ENCODE data around the gene VASH2. TPM values are rescaled to one million over a fixed set of nuclear protein-coding genes. Genes with fewer than 3 reads are reported as not detected.

VASH2 gene
- total and polyA plus RNA-seq, 12 donors: 0.16 to 5.5 (median 0.29) TPM; not detected in 3

DNA sequence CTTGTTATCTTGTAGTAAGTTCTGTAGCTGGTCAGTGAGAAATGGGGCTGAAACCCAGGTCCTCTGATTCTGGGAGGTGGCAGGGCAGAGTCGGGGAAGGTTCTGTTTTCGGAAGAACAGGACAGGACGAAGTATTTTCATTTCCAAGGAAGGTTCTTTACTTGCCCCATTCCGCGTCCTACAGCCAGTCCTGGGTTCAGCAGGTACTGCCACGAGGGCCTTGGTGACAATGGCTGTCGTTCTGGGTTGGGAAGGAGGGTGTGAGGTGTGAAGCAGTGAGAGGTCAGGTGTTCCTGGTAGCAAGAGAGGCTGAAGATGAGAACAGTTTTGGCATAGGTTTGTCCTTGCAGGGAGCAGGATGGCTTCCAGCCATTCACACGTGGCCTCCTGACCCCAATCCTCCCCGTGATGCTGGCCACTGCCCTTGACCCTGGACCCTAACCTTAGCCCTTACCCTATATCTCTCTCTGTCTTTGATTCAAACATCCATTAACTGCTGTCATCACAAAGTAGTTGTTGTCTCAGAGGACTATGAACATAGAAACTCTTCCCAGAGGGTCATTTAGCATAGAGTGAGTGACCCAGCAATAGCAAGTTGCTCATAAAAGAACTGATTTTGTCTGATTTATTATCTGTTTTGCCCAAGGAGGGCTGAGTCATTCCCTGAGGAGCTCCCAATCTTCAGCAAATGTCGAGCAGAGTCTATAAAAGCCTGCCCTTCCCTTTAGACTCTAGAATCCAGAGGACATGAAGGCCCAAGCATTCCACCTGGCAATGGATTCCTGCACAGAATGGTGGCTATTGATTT, 25.0 kb downstream of the VASH2 start:
- peaks cover 10% of the 10 kb centered on the region for H3K27me3 ChIP-seq
- no peak overlapping the region for H3K4me3 ChIP-seq
- 70 to 83% (median 76%) methylated on average over 8 to 10 of the region's 10 CpGs for WGBS, 4 donors
- peak in 2 of 7 donors; percentile 14 to 36 for DNase-seq
- no peak overlapping the region for H3K27ac ChIP-seq
- TF ChIP-seq, protein P1, sequence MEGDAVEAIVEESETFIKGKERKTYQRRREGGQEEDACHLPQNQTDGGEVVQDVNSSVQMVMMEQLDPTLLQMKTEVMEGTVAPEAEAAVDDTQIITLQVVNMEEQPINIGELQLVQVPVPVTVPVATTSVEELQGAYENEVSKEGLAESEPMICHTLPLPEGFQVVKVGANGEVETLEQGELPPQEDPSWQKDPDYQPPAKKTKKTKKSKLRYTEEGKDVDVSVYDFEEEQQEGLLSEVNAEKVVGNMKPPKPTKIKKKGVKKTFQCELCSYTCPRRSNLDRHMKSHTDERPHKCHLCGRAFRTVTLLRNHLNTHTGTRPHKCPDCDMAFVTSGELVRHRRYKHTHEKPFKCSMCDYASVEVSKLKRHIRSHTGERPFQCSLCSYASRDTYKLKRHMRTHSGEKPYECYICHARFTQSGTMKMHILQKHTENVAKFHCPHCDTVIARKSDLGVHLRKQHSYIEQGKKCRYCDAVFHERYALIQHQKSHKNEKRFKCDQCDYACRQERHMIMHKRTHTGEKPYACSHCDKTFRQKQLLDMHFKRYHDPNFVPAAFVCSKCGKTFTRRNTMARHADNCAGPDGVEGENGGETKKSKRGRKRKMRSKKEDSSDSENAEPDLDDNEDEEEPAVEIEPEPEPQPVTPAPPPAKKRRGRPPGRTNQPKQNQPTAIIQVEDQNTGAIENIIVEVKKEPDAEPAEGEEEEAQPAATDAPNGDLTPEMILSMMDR (IDR thresholded peaks at IDR 0.05): no peak
- no peak for TF ChIP-seq POLR2A (IDR thresholded peaks at IDR 0.05)
- no peaks in the 10 kb centered on the region for H3K36me3 ChIP-seq (replicated peaks in 1 of 2)
- intact Hi-C loops (cut with DNase I): no loop called here
- no peaks in the 10 kb centered on the region for H3K9me3 ChIP-seq (replicated peaks in 1 of 3)
- no peaks in the 10 kb centered on the region for H3K4me1 ChIP-seq (replicated peaks in 1 of 2)

DNA sequence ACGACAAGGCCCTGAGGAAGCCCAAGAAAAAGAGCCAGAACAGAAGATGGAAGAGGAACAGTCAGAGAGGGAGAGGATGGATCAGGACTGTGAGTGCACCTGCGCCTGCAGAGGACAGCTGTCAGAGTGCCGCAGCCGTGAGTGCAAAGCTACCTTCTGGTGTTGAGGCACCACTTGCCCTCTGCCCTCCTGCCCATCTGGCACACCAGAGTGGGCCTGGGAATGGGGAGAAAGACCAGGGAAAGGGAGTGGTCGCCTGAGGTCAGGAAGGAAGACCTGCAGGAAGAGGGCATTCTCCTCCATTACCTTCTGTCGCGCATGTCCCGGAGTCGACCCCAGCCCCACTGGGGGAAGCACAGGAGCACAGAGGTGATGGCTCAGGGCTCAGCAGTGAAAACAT, 26.2 kb downstream of the VASH2 start:
- no peak overlapping the region for H3K4me3 ChIP-seq
- H3K27ac ChIP-seq: no peak overlapping the region
- whole genome bisulfite sequencing, 4 donors: 90 to 95% (median 91%) methylated on average over 9 of the region's 9 CpGs
- intact Hi-C loops (cut with DNase I): no loop called here
- no peaks in the 10 kb centered on the region for H3K36me3 ChIP-seq (replicated peaks in 1 of 2)
- TF ChIP-seq POLR2A (IDR thresholded peaks at IDR 0.05): no peak
- TF ChIP-seq, protein P1 (IDR thresholded peaks at IDR 0.05): no peak
- H3K9me3 ChIP-seq (replicated peaks in 1 of 3): no peaks in the 10 kb centered on the region
- no peaks in the 10 kb centered on the region for H3K4me1 ChIP-seq (replicated peaks in 1 of 2)
- H3K27me3 ChIP-seq: peaks cover 3% of the 10 kb centered on the region
- peak in 2 of 7 donors; percentile 9 to 13 for DNase-seq

DNA sequence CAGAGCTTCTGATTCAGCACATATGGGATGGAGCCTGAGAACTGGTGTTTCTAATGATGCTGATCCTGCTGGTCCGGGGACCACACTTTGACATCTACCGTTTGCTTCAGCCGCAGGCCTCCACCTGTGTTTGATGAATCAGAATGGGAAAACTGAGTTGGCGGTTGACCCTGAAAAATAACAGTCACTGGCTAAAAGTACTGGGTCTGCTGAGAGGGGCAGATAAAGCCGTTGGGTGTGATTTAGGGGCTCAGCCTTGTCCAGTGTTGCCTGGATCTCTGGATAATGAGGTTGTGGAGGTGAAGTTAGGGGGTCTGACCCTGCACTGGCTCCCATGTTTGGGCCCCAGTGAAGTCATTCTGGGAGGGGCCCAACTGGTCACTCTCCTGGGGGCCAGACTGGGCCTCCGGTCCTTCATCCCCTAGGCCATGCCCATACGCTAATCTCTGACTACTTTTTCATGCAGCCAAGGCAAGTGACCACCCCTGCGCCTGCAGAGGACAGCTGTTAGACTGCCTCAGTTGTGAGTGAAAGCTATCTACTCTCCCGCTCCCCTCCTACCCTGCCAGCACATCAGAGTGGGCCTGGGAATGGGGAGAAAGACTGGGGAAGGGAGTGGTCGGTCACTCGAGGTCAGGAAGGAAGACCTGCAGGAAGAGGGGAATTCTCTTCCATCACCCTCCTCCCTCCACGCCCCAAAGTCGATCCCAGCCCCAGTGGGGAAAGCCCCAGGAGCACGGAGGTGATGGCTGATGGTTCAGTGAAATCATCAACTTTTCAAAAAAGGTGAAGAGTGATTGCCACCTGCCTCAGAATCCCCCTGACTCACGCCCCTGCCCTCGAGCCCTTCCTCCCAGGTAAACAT, 27.7 kb downstream of the VASH2 start:
- no peak overlapping the region for H3K4me3 ChIP-seq
- peak in 1 of 7 donors; percentile 23 for DNase-seq
- 80 to 91% (median 87%) methylated on average over 13 to 16 of the region's 16 CpGs for WGBS, 4 donors
- H3K4me1 ChIP-seq (replicated peaks in 1 of 2): peaks cover 4 to 10% of the 10 kb centered on the region in 2 donors
- H3K36me3 ChIP-seq (replicated peaks in 1 of 2): no peaks in the 10 kb centered on the region
- H3K9me3 ChIP-seq (replicated peaks in 1 of 3): no peaks in the 10 kb centered on the region
- no peak overlapping the region for H3K27ac ChIP-seq
- intact Hi-C loops (cut with DNase I): no loop called here
- TF ChIP-seq POLR2A (IDR thresholded peaks at IDR 0.05): no peak
- TF ChIP-seq, protein P1 (IDR thresholded peaks at IDR 0.05): no peak
- H3K27me3 ChIP-seq: no peaks in the 10 kb centered on the region

Data from adrenal gland (tissue), 12 donors.